ENCODE measurements around the gene SEPTIN10.
"Not testable (repeated sequence)": the region's sequence is repeated elsewhere in the genome, so short reads cannot be mapped to it uniquely, and the experiment has no call there.

The SEPTIN10 gene

DNA sequence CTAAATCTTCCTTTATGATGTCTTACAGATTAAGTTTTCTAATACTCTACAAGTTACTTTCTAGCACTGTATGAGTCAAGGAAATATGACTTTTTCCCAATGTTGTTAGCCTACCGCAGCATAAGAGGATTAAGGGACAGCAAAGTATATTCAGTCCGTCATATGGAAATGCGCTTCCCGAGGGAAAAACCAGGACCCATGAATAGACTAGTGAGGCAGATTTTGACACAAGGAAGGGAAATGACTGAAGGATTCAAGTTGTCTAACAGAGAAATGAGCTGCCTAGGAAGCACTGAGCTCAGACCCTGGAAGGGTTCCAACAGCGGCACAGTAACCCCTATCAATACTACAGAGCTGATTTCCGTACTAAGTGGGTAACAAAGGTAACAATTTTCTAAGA lies 12.0 kb downstream of the SEPTIN10 start:
- DNase-seq (ENCODE audit: low spot score) = no peak

DNA sequence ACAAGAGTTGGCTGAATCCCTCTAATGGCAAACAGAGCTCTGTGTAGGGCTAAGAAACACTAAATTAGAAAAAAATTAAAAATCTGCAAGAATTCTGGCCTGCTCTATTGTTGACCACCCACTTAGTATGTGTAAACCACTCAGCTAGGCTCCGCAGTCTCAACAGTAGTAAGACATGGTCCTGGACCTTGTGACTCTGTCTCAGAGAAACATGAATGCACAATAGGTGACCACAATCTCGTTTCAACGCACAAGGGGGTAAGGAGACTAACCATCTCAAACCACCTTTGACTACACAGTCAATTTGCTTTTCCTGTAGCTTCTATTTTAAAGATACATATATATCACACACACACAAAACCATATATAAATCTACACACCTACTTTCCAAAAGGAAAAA lies 16.5 kb downstream of the SEPTIN10 start:
- no peak for DNase-seq (ENCODE audit: low spot score)

- no peak for DNase-seq (ENCODE audit: low spot score)
Observed at GRCh38 chr2:109595644-109596043, 18.1 kb downstream of the SEPTIN10 start.

GRCh38 chr2:109594246-109594885 lies 19.4 kb downstream of the SEPTIN10 start:
- DNase-seq (ENCODE audit: low spot score) = no peak

- DNase-seq (ENCODE audit: low spot score) = no peak
Observed at GRCh38 chr2:109592905-109593304, 20.9 kb downstream of the SEPTIN10 start.

DNA sequence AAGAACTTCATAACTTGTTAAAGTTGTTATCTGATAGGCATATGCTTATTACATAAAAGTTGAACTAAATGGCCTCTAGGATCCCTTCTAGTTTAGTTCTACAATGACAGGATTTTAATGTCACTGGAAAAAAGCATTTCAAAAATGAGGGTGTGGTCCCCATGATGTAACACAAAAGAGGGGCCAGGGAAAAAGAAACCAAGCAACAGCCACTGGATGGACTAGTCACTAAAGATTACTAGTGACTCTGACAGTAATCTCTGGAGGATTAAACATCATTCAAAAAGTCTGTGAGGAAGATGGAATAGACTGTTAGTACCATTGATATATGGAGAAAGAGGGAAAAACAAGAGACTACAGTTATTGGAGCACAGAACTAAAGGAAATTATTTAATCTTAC lies 22.6 kb downstream of the SEPTIN10 start:
- DNase-seq (ENCODE audit: low spot score) = no peak

- DNase-seq (ENCODE audit: low spot score) = no peak
Observed at GRCh38 chr2:109586687-109587086, 27.1 kb downstream of the SEPTIN10 start.

- no peak for DNase-seq (ENCODE audit: low spot score)
Observed at GRCh38 chr2:109582928-109583895, 30.6 kb downstream of the SEPTIN10 start.

GRCh38 chr2:109577630-109578029 lies 36.1 kb downstream of the SEPTIN10 start:
- DNase-seq (ENCODE audit: low spot score) = not testable (repeated sequence)

GRCh38 chr2:109575373-109575772 lies 38.4 kb downstream of the SEPTIN10 start:
- no peak for DNase-seq (ENCODE audit: low spot score)

- no peak for DNase-seq (ENCODE audit: low spot score)
Observed at GRCh38 chr2:109563980-109564550, 49.7 kb downstream of the SEPTIN10 start.

GRCh38 chr2:109563288-109563687 lies 50.5 kb downstream of the SEPTIN10 start:
- no peak for DNase-seq (ENCODE audit: low spot score)

DNA sequence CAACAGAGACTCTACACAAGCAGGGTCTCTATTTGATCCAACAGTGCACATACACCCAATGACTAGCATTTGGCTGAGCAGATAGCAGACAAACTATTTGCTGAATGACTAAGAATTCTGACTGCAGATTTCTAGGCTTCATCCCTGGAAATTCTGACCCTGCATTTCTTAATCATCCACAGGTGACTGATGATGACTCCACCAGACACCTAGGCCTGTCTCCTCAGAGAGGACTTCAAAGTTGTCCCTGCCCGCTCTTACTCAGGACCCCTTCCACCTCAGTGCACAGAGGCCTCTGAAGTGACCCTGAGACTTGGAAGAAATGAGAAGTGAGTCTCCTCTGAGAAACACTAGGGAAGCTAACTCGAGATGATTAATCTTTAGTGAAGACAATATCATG lies 51.3 kb downstream of the SEPTIN10 start:
- DNase-seq (ENCODE audit: low spot score) = no peak

- no peak for DNase-seq (ENCODE audit: low spot score)
Observed at GRCh38 chr2:109560265-109560664, 53.5 kb downstream of the SEPTIN10 start.

GRCh38 chr2:109558076-109558882 lies 55.5 kb downstream of the SEPTIN10 start:
- no peak for DNase-seq (ENCODE audit: low spot score)

GRCh38 chr2:109557309-109557708 lies 56.5 kb downstream of the SEPTIN10 start:
- no peak for DNase-seq (ENCODE audit: low spot score)

DNA sequence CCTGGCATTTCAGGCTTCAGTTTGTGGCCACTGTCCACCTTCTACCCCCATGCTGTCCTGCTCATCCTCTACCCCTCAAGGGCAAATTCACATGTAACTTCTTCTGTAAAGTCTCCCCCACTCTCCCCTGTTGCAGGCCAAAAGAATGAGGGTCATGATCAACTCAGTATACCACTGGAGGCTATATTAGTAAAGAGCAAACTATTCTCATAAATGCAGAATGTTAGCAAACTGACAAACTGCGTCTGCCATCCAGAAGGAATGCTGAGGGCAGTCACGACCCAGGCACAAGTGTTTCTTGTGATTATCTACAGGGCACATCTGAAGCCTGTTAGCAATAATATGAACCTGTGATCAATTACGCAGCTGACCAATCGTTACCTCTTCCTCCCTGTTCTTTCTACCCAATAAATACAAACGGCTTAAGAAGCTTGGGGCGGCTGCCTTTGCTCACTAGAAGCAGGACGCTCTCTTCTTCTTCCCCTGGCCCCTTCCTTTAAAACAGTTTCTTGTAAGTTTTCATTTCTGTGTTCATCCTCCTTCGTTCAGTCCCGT lies 58.3 kb downstream of the SEPTIN10 start:
- DNase-seq (ENCODE audit: low spot score) = no peak

GRCh38 chr2:109554758-109555157 lies 59.0 kb downstream of the SEPTIN10 start:
- DNase-seq (ENCODE audit: low spot score) = no peak

GRCh38 chr2:109549016-109549590 lies 64.7 kb downstream of the SEPTIN10 start:
- no peak for DNase-seq (ENCODE audit: low spot score)

DNA sequence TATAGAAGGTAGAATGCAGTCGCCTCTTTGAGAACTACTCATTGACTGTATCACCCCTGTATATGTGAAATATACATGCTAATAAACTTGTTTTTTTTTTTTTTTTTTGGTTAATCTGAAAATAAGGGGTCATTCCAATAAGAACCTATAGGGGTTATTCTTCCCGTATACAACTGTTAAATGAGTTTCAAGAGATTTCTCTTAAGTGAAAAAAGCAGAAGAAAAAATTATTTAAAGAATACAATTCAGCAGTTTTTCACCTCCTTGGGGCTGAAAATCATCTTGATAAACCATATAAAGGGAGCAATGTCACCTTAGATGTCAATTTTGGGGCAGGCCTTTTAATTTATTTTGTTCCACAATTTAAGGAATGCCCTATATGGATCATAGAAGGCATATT lies 66.5 kb downstream of the SEPTIN10 start:
- DNase-seq (ENCODE audit: low spot score) = no peak
